IMR-90 (cell line): ENCODE measurements around the gene CREBZF. TPM values are rescaled to one million over a fixed set of nuclear protein-coding genes. Genes with fewer than 3 reads are reported as not detected.

Experiments used
- ATAC-seq: fragments of 200-7000 bp; cut with Tn5 transposase; 2 replicates; pipeline ENCODE4 v1.9.1; 2020; ENCODE audit warnings: low read depth, mild to moderate bottlenecking, moderate library complexity
- BruUV-seq: library from RNA; stranded (reverse); fragments of 400-500 nt; replicated peaks from 2 replicates; lab custom pipeline; 2021; lab: Mats Ljungman, UMichigan
- CTCF ChIA-PET: fragments of 300-600 bp; formaldehyde crosslinking; extraction: SDS; loops from one replicate; lab custom pipeline; 2021; ENCODE audit warnings: antibody characterized with exemption; lab: Yijun Ruan, JAX
- POLR2A ChIA-PET: fragments of 300-600 bp; sonication (Branson Sonifier 250); formaldehyde crosslinking; loops from one replicate; lab custom pipeline; 2022; ENCODE audit warnings: antibody characterized with exemption; ENCODE audit not compliant: unreplicated experiment; lab: Charles Lee
- DNase-seq: peaks from one replicate; pipeline ENCODE4 v3.0.0; 2013
- H2AFZ ChIP-seq: replicated peaks from 2 replicates; pipeline ENCODE3; 2013; ENCODE audit warnings: low read length, mild to moderate bottlenecking; ENCODE audit not compliant: poor library complexity
- H2AK5ac ChIP-seq: 2 replicates; pipeline ENCODE4 v1.6.1; 2013; ENCODE audit warnings: low read depth, low read length, inconsistent platforms
- H2AK9ac ChIP-seq: replicated peaks from 2 replicates; pipeline ENCODE3; 2013; ENCODE audit warnings: mild to moderate bottlenecking, low read depth, low read length, moderate library complexity; ENCODE audit not compliant: poor library complexity
- H2BK120ac ChIP-seq: 2 replicates; pipeline ENCODE4 v1.6.1; 2013; ENCODE audit warnings: low read depth, low read length, inconsistent platforms
- H2BK15ac ChIP-seq: 3 replicates; pipeline ENCODE4 v1.6.1; 2013; ENCODE audit warnings: low read depth, low read length, inconsistent platforms
- H2BK20ac ChIP-seq: 2 replicates; pipeline ENCODE4 v1.6.1; 2013; ENCODE audit warnings: low read depth, mild to moderate bottlenecking, inconsistent platforms, low read length, moderate library complexity
- H2BK5ac ChIP-seq: 2 replicates; pipeline ENCODE4 v1.6.1; 2013; ENCODE audit warnings: mild to moderate bottlenecking, low read depth, low read length, inconsistent platforms; ENCODE audit not compliant: poor library complexity, severe bottlenecking
- H3K14ac ChIP-seq: replicated peaks from 2 replicates; pipeline ENCODE4 v1.6.1; 2013; ENCODE audit warnings: low read depth, low read length, inconsistent platforms
- H3K18ac ChIP-seq: 2 replicates; pipeline ENCODE4 v1.6.1; 2013; ENCODE audit warnings: low read depth, low read length, control low read depth
- H3K23ac ChIP-seq: 2 replicates; pipeline ENCODE4 v1.6.1; 2013; ENCODE audit warnings: low read depth, low read length, inconsistent platforms
- H3K27ac ChIP-seq: 2 replicates; pipeline ENCODE4 v1.5.1; 2013; ENCODE audit warnings: mild to moderate bottlenecking, control low read depth, low read length; ENCODE audit not compliant: insufficient read depth
- H3K27me3 ChIP-seq: 2 replicates; pipeline ENCODE4 v1.6.1; 2013; ENCODE audit warnings: low read length; ENCODE audit not compliant: control insufficient read depth, insufficient read depth
- H3K36me3 ChIP-seq: 2 replicates; pipeline ENCODE4 v1.6.1; 2013; ENCODE audit warnings: low read length, mixed read lengths; ENCODE audit not compliant: control insufficient read depth, insufficient read depth
- H3K4ac ChIP-seq: 2 replicates; pipeline ENCODE4 v1.6.1; 2013; ENCODE audit warnings: low read depth, low read length, inconsistent platforms
- H3K4me1 ChIP-seq: 2 replicates; pipeline ENCODE4 v1.6.1; 2013; ENCODE audit warnings: low read length, mixed read lengths; ENCODE audit not compliant: control insufficient read depth, insufficient read depth
- H3K4me2 ChIP-seq: 2 replicates; pipeline ENCODE4 v1.6.1; 2013; ENCODE audit warnings: low read depth, mild to moderate bottlenecking, control low read depth, low read length, moderate library complexity
- H3K4me3 ChIP-seq: 2 replicates; pipeline ENCODE4 v1.5.1; 2013; ENCODE audit warnings: low read depth, mild to moderate bottlenecking, control low read depth, low read length, moderate library complexity; ENCODE audit not compliant: insufficient read depth
- H3K56ac ChIP-seq: 2 replicates; pipeline ENCODE4 v1.6.1; 2013; ENCODE audit warnings: low read length, inconsistent platforms; ENCODE audit not compliant: insufficient read depth; ENCODE audit errors: extremely low read depth
- H3K79me1 ChIP-seq, 2 experiments: 2 replicates each; pipeline ENCODE4 v1.6.1; 2013; ENCODE audit warnings: low read length in 2 of 2, inconsistent platforms in 1 of 2, low read depth in 1 of 2
- H3K9ac ChIP-seq: 2 replicates; pipeline ENCODE4 v1.6.1; 2013; ENCODE audit warnings: low read depth, low read length, control low read depth
- H3K9me1 ChIP-seq: 2 replicates; pipeline ENCODE4 v1.6.1; 2013; ENCODE audit warnings: low read length, inconsistent platforms; ENCODE audit not compliant: insufficient read depth
- H3K9me3 ChIP-seq: 2 replicates; pipeline ENCODE4 v1.6.1; 2013; ENCODE audit warnings: low read length; ENCODE audit not compliant: control insufficient read depth, insufficient read depth
- H4K20me1 ChIP-seq: 2 replicates; pipeline ENCODE4 v1.6.1; 2013; ENCODE audit warnings: low read length, inconsistent platforms; ENCODE audit not compliant: insufficient read depth
- H4K5ac ChIP-seq: 2 replicates; pipeline ENCODE4 v1.6.1; 2013; ENCODE audit warnings: mild to moderate bottlenecking, low read depth, low read length, control low read depth
- H4K8ac ChIP-seq, 2 experiments: 2 replicates each; pipeline ENCODE4 v1.6.1; 2013; ENCODE audit warnings: low read depth in 2 of 2, low read length in 2 of 2, control low read depth in 1 of 2, inconsistent platforms in 1 of 2
- H4K91ac ChIP-seq: 2 replicates; pipeline ENCODE4 v1.6.1; 2013; ENCODE audit warnings: low read depth, low read length, inconsistent platforms; ENCODE audit not compliant: insufficient read depth
- CEBPB ChIP-seq: IDR thresholded peaks from 2 replicates; pipeline ENCODE4 v1.6.1; 2012; ENCODE audit warnings: low read depth, low read length, improper control_type of control experiment
- WGBS, 2 experiments: methylation state at CpG; one replicate each; pipeline versions ENCODE4 v1.1.5 to v1.1.7; 2013; ENCODE audit warnings: missing lambda C conversion rate in 2 of 2; ENCODE audit not compliant: insufficient read length in 1 of 2; ENCODE audit errors: extremely low coverage in 2 of 2; 5-methylcytosine and 5-hydroxymethylcytosine counted together
- dilution Hi-C: fragments of 300-500 bp; cut with HindIII; formaldehyde crosslinking; loops from one replicate; pipeline ENCODE4 v1.14.3; 2018; ENCODE audit warnings: low sequenced_read_pairs; ENCODE audit not compliant: unreplicated experiment
- in situ Hi-C: fragments of 300-500 bp; cut with MboI; formaldehyde crosslinking; loops from 3 replicates; pipeline ENCODE4 v1.14.3; 2019; ENCODE audit warnings: low sequenced_read_pairs, inconsistent platforms, mixed read lengths
- intact Hi-C: fragments of 100-400 bp; cut with micrococcal nuclease; formaldehyde crosslinking; loops from 2 replicates; pipeline ENCODE4 v1.10.0; 2022
- polyA plus RNA-seq, 3 experiments: library from polyadenylated mRNA; depleted of rRNA; stranded (reverse); fragments of >200 nt; gene quantifications; 2 replicates each; pipeline ENCODE4 v1.2.3, GENCODE V29; 2012; ENCODE audit warnings: low replicate concordance in 1 of 3
- total RNA-seq: library from RNA; depleted of rRNA; stranded (reverse); fragments of >200 nt; gene quantifications from 2 replicates; pipeline ENCODE4 v1.2.3, GENCODE V29; 2012
- TF ChIP-seq, protein P1 (sequence below): fragments of 150-350 bp; IDR thresholded peaks from 2 replicates; pipeline ENCODE4 v1.6.1; 2016; ENCODE audit warnings: low read depth, mild to moderate bottlenecking, low read length, moderate library complexity, borderline replicate concordance

CREBZF gene
- total and polyA plus RNA-seq, 2 of the 4 experiments (the other 2 are of a cell fraction): 12.5 to 17.7 TPM

DNA sequence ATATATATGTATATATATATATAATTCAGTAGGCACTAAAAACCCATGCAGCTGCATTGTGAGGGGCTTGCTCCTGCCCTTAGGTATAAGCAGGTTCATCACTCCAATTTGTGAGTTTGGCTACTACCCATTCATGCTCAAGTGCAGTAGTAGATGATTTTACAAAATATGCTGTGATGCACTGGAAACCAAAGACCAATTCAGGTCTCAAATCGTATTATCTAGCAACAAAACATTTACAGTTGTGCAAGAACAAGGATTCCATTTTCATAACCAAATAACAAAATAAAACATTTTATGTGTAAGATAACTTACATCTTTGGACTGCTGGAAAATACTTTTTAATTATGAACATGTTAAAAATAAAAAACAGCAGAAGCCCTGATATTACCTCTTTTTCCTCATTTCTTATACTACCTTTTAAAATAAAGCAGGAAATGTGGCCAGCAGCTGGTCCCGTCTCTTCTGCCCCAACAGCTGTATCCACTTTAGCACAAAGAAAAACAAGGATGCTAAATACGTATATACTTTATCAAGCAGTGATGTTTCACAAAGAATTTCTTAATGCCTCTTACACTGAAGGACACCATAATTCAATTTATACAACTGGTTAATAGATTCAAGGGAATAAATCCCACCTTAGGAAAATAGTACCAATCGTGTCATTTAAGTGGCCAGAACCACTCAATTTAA, 2.8 kb downstream of the CREBZF start:
- ChIA-PET POLR2A (no interaction called here), CTCF (interaction anchor here (0.6 kb wide), 1 partner anchor 14 kb away, joined by 3 read pairs; no protein-coding TSS in a partner anchor)
- Histone ChIP-seq H2BK20ac (no peak overlapping the region), H3K9me1 (no peaks in the 10 kb centered on the region), H3K36me3 (peaks cover 4% of the 10 kb centered on the region), H3K4me1 (no peaks in the 10 kb centered on the region; the same call in 1 of the 2 replicates), H3K4ac (no peak overlapping the region), H3K56ac (no peak overlapping the region), H2BK5ac (no peak overlapping the region), H2AK9ac (no peak overlapping the region), H4K20me1 (peaks cover 45% of the 10 kb centered on the region), H3K9ac (peak overlapping the region; percentile 64), H3K27ac (0 out of 2 replicates have a peak overlapping the region, but pooled peaks have one; percentile 30), H3K4me3 (peak overlapping the region; percentile 19), H3K14ac (peak overlapping the region; percentile 82), H3K9me3 (no peaks in the 10 kb centered on the region), H3K18ac (no peak overlapping the region), H4K91ac (no peak overlapping the region), H2AK5ac (no peak overlapping the region), H3K23ac (0 out of 2 replicates have a peak overlapping the region, but pooled peaks have one; percentile 45), H3K27me3 (no peaks in the 10 kb centered on the region), H4K5ac (no peak overlapping the region), H3K4me2 (peak overlapping the region; percentile 94), H3K79me1 (peaks cover 0 to 22% of the 10 kb centered on the region in 2 experiments; a peak in 3 of 4 replicates), H4K8ac (no peak overlapping the region), H2BK15ac (no peak overlapping the region), H2BK120ac (no peak overlapping the region), H2AFZ (no peak overlapping the region)
- ATAC-seq (no peak), DNase-seq (peak; percentile 39)
- BruUV-seq: no TSS peak
- in situ Hi-C loops: no loop called here
- intact Hi-C loops: no loop called here
- 20% methylated on average over 1 of the region's 4 CpGs; no CpG with 5 or more reads in 1 of the 2 experiments for WGBS, 2 experiments
- dilution Hi-C loops: no loop called here
- TF ChIP-seq, protein P1, sequence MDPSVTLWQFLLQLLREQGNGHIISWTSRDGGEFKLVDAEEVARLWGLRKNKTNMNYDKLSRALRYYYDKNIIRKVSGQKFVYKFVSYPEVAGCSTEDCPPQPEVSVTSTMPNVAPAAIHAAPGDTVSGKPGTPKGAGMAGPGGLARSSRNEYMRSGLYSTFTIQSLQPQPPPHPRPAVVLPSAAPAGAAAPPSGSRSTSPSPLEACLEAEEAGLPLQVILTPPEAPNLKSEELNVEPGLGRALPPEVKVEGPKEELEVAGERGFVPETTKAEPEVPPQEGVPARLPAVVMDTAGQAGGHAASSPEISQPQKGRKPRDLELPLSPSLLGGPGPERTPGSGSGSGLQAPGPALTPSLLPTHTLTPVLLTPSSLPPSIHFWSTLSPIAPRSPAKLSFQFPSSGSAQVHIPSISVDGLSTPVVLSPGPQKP: no peak
- TF ChIP-seq CEBPB: peak; percentile 65; the same call in 1 of the 2 replicates
